NCI-H510A (cell line): ENCODE measurements around the gene STK11.

Source experiments
- DNase-seq: peaks from one replicate; lab custom pipeline; 2025; lab: John Stamatoyannopoulos, UW

STK11 gene

GRCh38 chr19:1226522-1227303 is 21.1 kb downstream of the STK11 start:
- no peak for DNase-seq

GRCh38 chr19:1227304-1228054 is 21.9 kb downstream of the STK11 start:
- DNase-seq: no peak

- no peak for DNase-seq
Observed at GRCh38 chr19:1228161-1228957, 22.8 kb downstream of the STK11 start.

- no peak for DNase-seq
Observed at GRCh38 chr19:1229056-1229923, 23.7 kb downstream of the STK11 start.

- DNase-seq: no peak
Observed at GRCh38 chr19:1229924-1230782, 24.6 kb downstream of the STK11 start.

GRCh38 chr19:1230783-1231489 is 25.4 kb downstream of the STK11 start:
- no peak for DNase-seq

- no peak for DNase-seq
Observed at GRCh38 chr19:1231729-1232637, 26.4 kb downstream of the STK11 start.

- no peak for DNase-seq
Observed at GRCh38 chr19:1232652-1233072, 27.1 kb downstream of the STK11 start.

- no peak for DNase-seq
Observed at GRCh38 chr19:1233115-1233667, 27.6 kb downstream of the STK11 start.

- no peak for DNase-seq
Observed at GRCh38 chr19:1234051-1234954, 28.7 kb downstream of the STK11 start.

GRCh38 chr19:1234955-1235380 is 29.4 kb downstream of the STK11 start:
- no peak for DNase-seq

- DNase-seq: no peak
Observed at GRCh38 chr19:1235625-1236538, 30.3 kb downstream of the STK11 start.

GRCh38 chr19:1236576-1236975 is 31.0 kb downstream of the STK11 start:
- no peak for DNase-seq

- no peak for DNase-seq
Observed at GRCh38 chr19:1237027-1237659, 31.6 kb downstream of the STK11 start.

GRCh38 chr19:1237754-1238368 is 32.3 kb downstream of the STK11 start, which contains the start of gene CBARP:
CBARP (minus strand) TSS chr19:1238005; CDS start chr19:1236100, 1,905 bp downstream.
- no peak for DNase-seq
